Sigmoid colon (tissue), 3 donors: ENCODE results near the gene GALR3.

Source experiments
- CTCF ChIP-seq, 4 experiments: fragments of 450-650 bp in 3 of 4; fragments of 200-600 bp in 1 of 4; IDR thresholded peaks; one replicate each; pipeline ENCODE4 v1.5.1; 2016 to 2019; ENCODE audit warnings: antibody characterized with exemption in 4 of 4, mild to moderate bottlenecking in 3 of 4, moderate library complexity in 2 of 4
- POLR2A ChIP-seq, 2 donors: fragments of 450-650 bp; IDR thresholded peaks; one replicate each; pipeline ENCODE4 v1.6.1; 2016; ENCODE audit warnings: antibody characterized with exemption in 2 of 2, mild to moderate bottlenecking in 2 of 2, moderate library complexity in 2 of 2

- TF ChIP-seq CTCF (IDR thresholded peaks at IDR 0.05) = no peak
- TF ChIP-seq POLR2A (IDR thresholded peaks at IDR 0.05) = no peak
These were observed 27.1 kb upstream of the GALR3 start for GRCh38 chr22:37796079-37796478.
